Activated naive CD4-positive, alpha-beta T cell treated with anti-CD3 and anti-CD28 coated beads, Interleukin-2, amount 10 ng/mL, durations not matched to agents 7 days and 5 days (primary cell): ENCODE data around the gene LMAN2.

ENCODE experiments used
- CTCF ChIA-PET: fragments of 350-600 bp; sonication (Branson Sonifier 250); formaldehyde crosslinking; loops from one replicate; lab custom pipeline; 2021; ENCODE audit warnings: antibody characterized with exemption; lab: Charles Lee
- DNase-seq: peaks from one replicate; pipeline ENCODE4 v3.0.0-alpha.2; 2020
- H3K27ac Mint-ChIP-seq: one replicate; pipeline ENCODE4 v1.8.0; 2021; ENCODE audit warnings: mild to moderate bottlenecking, moderate library complexity, mixed read lengths
- H3K27me3 Mint-ChIP-seq: one replicate; pipeline ENCODE4 v1.8.0; 2021; ENCODE audit warnings: mild to moderate bottlenecking, mixed read lengths
- H3K36me3 Mint-ChIP-seq: one replicate; pipeline ENCODE4 v1.8.0; 2021; ENCODE audit warnings: mixed read lengths
- H3K4me1 Mint-ChIP-seq: one replicate; pipeline ENCODE4 v1.8.0; 2021; ENCODE audit warnings: mixed read lengths
- H3K4me3 Mint-ChIP-seq: one replicate; pipeline ENCODE4 v1.8.0; 2021; ENCODE audit warnings: mild to moderate bottlenecking, moderate library complexity, mixed read lengths
- H3K9me3 Mint-ChIP-seq: one replicate; pipeline ENCODE4 v1.8.0; 2021; ENCODE audit warnings: mixed read lengths

LMAN2 gene

DNA sequence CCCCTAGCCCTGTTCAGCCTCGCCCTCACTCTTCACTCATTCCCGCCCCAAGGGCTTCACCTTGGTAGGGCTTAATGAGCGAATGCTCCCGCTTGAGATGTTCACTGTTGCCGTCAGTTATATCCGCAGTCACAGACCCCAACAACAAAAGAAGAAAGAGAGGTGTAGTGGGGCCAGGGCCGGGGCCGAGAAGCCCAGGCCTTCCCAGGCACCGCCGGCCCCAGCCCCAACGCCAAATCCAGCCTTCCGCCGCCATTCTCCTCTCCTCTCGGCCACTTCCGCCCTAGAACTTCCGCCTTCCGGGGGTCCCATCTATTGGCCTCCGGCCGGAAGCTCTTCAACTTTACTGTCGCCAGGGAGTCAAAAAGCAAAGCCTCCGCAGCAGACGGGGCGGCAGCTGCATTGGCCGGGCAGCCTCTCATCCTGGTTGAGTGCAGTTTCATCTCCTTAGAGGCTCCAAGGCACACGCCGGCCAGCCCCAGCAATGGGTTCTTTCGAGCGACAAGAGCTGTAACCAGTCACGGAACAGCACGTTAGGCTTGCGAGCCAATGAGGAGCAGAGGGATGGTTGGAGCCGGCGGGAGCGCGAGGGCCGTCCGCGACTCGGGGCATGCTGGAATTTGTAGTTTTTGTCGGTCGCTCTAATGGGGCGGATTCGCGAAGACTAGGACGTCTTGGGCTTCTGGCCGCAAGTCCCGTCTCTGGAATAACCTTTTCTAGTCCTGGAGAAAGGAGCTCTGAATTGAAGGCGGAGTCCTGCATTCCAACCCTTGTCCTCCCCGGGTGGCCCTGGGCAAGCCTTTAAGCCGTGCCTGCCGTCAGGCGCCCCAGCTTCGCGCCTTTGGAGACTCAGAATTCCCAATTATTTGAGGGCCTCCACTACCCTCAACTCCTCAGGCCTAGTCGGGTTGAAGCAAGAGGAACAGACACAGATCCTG is at the start of gene LMAN2:
Gene LMAN2, minus strand, starts transcription at position 277 of the 938 bp plus-strand sequence. Its CDS starts 21 bp downstream, at position 256.
- H3K27me3 Mint-ChIP-seq, result no peaks in the 10 kb centered on the region
- CTCF ChIA-PET, result interaction anchor here (0.7 to 2.4 kb wide), 14 partner anchors 10 to 104 kb away, joined by 3 to 9 read pairs (median 4); no protein-coding TSS in a partner anchor
- H3K4me1 Mint-ChIP-seq, result peaks cover 77% of the 10 kb centered on the region
- peaks cover 11% of the 10 kb centered on the region for H3K9me3 Mint-ChIP-seq
- H3K4me3 Mint-ChIP-seq, result peak within 1 kb of the TSS; percentile 97
- peak; percentile 94 for DNase-seq
- peak within 1 kb of the TSS; percentile 99 for H3K27ac Mint-ChIP-seq
- peaks cover 32% of the 10 kb centered on the region for H3K36me3 Mint-ChIP-seq

- H3K9me3 Mint-ChIP-seq, result no peaks in the 10 kb centered on the region
Observed at GRCh38 chr5:177399997-177400868, 48.8 kb upstream of the LMAN2 start, which contains the start of gene PFN3. Gene PFN3 (minus strand): TSS chr5:177400661. CDS start chr5:177400576, 85 bp downstream.

DNA sequence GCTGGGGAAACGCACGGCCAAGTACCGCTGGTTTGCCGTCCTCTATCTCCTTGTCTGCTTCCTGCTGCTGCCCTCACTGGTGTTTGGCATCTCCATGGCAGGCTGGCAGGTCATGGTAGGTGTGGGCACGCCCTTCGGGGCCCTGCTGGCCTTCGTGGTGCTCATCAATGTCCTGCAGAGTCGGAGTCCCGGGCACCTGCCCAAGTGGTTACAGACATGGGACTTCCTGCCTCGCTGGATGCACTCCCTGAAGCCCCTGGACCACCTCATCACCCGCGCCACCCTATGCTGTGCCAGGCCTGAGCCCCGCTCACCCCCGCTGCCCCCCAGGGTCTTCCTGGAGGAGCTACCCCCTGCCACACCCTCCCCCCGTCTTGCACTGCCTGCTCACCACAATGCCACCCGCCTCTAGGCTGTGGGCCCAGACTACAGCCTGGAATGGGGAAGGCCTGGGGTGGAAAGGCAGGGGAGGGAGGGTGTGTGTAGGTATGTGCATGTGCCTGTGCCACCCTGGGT is 46.5 kb upstream of the LMAN2 start:
- Mint-ChIP-seq H3K4me3 (no peak overlapping the region), H3K27ac (no peak overlapping the region), H3K4me1 (peaks cover 15% of the 10 kb centered on the region), H3K9me3 (no peaks in the 10 kb centered on the region), H3K27me3 (peaks cover 94% of the 10 kb centered on the region), H3K36me3 (no peaks in the 10 kb centered on the region)
- CTCF ChIA-PET, result interaction anchor here (0.6 to 2.4 kb wide), 3 partner anchors 27 to 59 kb away, joined by 3 to 9 read pairs (median 3); no protein-coding TSS in a partner anchor
- DNase-seq, result no peak

More at GRCh38 chr5:177399997-177400868, 48.8 kb upstream of the LMAN2 start, which contains the start of gene PFN3:
- no peak for DNase-seq
- H3K4me3 Mint-ChIP-seq, result no peak within 1 kb of the TSS
- peaks cover 31% of the 10 kb centered on the region for H3K4me1 Mint-ChIP-seq
- H3K36me3 Mint-ChIP-seq, result no peaks in the 10 kb centered on the region
- H3K27me3 Mint-ChIP-seq, result peaks cover 94% of the 10 kb centered on the region
- CTCF ChIA-PET, result interaction anchor here (5.4 to 9.7 kb wide), 4 partner anchors 9 to 53 kb away, joined by 104 to 228 read pairs (median 174); partner anchors contain the start of genes GRK6 and PRR7
- no peak within 1 kb of the TSS for H3K27ac Mint-ChIP-seq

DNA sequence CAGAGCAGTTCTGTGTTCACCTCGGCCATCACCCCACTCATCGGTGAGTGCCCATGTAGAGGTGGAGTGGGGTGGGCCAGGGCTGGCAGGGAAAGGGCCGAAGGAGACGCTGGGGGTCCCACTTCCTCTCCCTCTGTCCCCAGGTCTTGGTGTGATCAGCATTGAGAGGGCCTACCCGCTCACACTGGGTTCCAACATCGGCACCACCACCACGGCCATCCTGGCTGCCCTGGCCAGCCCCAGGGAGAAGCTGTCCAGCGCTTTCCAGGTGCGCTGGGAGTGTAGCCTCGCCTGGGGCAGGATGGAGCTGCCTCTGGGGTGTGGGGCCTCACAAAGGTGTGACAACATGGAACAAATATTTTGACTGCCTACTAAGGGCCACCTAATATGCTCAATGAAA is 45.3 kb upstream of the LMAN2 start:
- Mint-ChIP-seq H3K27me3 (peaks cover 88% of the 10 kb centered on the region), H3K36me3 (no peaks in the 10 kb centered on the region), H3K9me3 (no peaks in the 10 kb centered on the region), H3K27ac (no peak overlapping the region), H3K4me1 (peaks cover 3% of the 10 kb centered on the region), H3K4me3 (no peak overlapping the region)
- CTCF ChIA-PET, result interaction anchor here (1.4 to 2.4 kb wide), 2 partner anchors 57 to 60 kb away, joined by 3 to 9 read pairs; no protein-coding TSS in a partner anchor
- DNase-seq, result no peak

- H3K27ac Mint-ChIP-seq, result no peak overlapping the region
- H3K36me3 Mint-ChIP-seq, result no peaks in the 10 kb centered on the region
- no peak for DNase-seq
- H3K9me3 Mint-ChIP-seq, result no peaks in the 10 kb centered on the region
- CTCF ChIA-PET, result no interaction called here
- peaks cover 8% of the 10 kb centered on the region for H3K4me1 Mint-ChIP-seq
- no peak overlapping the region for H3K4me3 Mint-ChIP-seq
- peaks cover 80% of the 10 kb centered on the region for H3K27me3 Mint-ChIP-seq
Observed at GRCh38 chr5:177396078-177396477, 44.6 kb upstream of the LMAN2 start.

DNA sequence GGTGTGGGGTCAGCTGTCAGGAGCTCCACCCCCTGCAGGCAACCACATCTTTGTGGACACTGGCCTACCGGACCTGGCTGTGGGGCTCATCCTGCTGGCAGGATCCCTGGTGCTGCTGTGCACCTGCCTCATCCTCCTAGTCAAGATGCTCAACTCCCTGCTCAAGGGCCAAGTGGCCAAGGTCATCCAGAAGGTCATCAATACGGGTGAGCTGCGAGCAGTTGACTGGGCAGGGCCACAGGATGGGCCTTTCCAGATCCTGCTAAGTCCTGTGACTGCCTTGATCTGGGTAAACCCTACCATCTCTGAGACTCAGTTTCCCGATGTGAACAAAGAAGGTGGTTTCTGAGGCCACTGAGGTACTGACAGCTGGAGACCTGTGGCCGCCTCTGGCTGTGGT is 42.5 kb upstream of the LMAN2 start:
- Mint-ChIP-seq H3K9me3 (no peaks in the 10 kb centered on the region), H3K27me3 (peaks cover 74% of the 10 kb centered on the region), H3K36me3 (no peaks in the 10 kb centered on the region), H3K4me3 (no peak overlapping the region), H3K4me1 (peaks cover 29% of the 10 kb centered on the region), H3K27ac (no peak overlapping the region)
- DNase-seq, result no peak
- CTCF ChIA-PET, result interaction anchor here (1.3 to 8.7 kb wide), 3 partner anchors 9 to 59 kb away, joined by 4 to 177 read pairs (median 119); partner anchors contain the start of gene PFN3

- no peak for DNase-seq
- peaks cover 36% of the 10 kb centered on the region for H3K4me1 Mint-ChIP-seq
- H3K36me3 Mint-ChIP-seq, result no peaks in the 10 kb centered on the region
- CTCF ChIA-PET, result interaction anchor here (1.3 to 8.9 kb wide), 5 partner anchors 10 to 107 kb away, joined by 4 to 177 read pairs (median 114); partner anchors contain the start of genes PDLIM7 and PFN3
- no peak overlapping the region for H3K27ac Mint-ChIP-seq
- H3K27me3 Mint-ChIP-seq, result peaks cover 67% of the 10 kb centered on the region
- H3K4me3 Mint-ChIP-seq, result no peak overlapping the region
- H3K9me3 Mint-ChIP-seq, result no peaks in the 10 kb centered on the region
Observed at GRCh38 chr5:177393206-177393765, 41.8 kb upstream of the LMAN2 start.

GRCh38 chr5:177392765-177393164 is 41.3 kb upstream of the LMAN2 start:
- Mint-ChIP-seq H3K4me3 (no peak overlapping the region), H3K27ac (no peak overlapping the region), H3K36me3 (no peaks in the 10 kb centered on the region), H3K27me3 (peaks cover 65% of the 10 kb centered on the region), H3K9me3 (no peaks in the 10 kb centered on the region), H3K4me1 (peaks cover 40% of the 10 kb centered on the region)
- CTCF ChIA-PET, result interaction anchor here (1.5 to 8.9 kb wide), 5 partner anchors 10 to 108 kb away, joined by 3 to 177 read pairs (median 114); partner anchors contain the start of genes PDLIM7 and PFN3
- DNase-seq, result no peak

DNA sequence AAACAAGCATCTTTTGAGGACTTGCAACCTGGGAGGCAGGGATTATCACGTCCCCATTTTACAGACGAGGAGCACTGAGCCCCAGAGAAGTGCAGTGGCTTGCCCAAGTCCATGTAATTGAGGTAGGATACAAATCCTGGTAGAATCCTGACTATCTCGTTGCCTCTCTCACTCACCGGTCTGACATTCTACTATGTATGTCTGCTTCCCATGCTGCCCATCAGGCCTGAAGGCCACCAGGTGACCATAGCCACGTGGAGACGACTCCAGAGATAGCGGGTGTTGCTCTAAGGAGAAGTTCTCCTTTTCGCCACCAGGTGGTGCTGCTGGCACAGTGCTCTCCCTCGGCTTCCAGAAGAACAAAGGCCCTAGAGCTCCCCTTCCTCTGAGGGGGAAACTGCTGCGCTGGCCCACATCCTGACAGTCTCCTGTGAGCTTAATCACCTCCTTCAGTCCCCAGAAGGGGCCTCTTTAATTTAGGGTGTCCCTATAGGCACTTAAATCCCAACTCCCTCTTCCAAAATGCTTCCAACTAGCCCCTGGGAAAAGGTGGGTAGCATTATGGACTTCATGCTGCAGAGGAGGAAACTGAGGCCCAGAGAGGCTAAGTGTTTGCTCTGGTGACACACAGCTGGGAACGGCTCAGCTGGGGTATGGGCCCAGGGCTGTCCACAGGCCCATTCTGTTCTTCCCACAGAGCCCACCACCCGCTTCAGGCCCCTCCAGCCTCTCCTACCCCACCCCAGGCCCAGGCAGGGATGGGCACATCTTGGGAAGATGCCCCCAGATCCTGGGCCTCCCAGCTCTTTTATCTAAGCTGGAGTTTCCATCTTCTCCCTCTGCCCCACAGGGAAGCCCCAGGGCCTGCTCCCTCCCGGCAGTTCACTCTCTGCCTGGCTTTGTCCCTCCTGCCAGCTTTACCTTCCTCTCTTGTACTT is 39.2 kb upstream of the LMAN2 start:
- H3K4me3 Mint-ChIP-seq, result peak overlapping the region; percentile 8
- H3K4me1 Mint-ChIP-seq, result peaks cover 42% of the 10 kb centered on the region
- peak overlapping the region; percentile 92 for H3K27ac Mint-ChIP-seq
- peak; percentile 93 for DNase-seq
- no peaks in the 10 kb centered on the region for H3K36me3 Mint-ChIP-seq
- no peaks in the 10 kb centered on the region for H3K9me3 Mint-ChIP-seq
- H3K27me3 Mint-ChIP-seq, result peaks cover 56% of the 10 kb centered on the region
- CTCF ChIA-PET, result interaction anchor here (0.6 to 8.9 kb wide), 48 partner anchors 12 to 282 kb away, joined by 3 to 177 read pairs (median 5); partner anchors contain the start of genes LMAN2, MXD3, PDLIM7 and PFN3

GRCh38 chr5:177389241-177390169 is 38.0 kb upstream of the LMAN2 start:
- peak overlapping the region; percentile 21 for H3K4me3 Mint-ChIP-seq
- CTCF ChIA-PET, result interaction anchor here (0.8 to 8.9 kb wide), 31 partner anchors 11 to 281 kb away, joined by 3 to 177 read pairs (median 7); partner anchors contain the start of genes GRK6, LMAN2, MXD3 and PDLIM7
- no peaks in the 10 kb centered on the region for H3K36me3 Mint-ChIP-seq
- H3K27ac Mint-ChIP-seq, result peak overlapping the region; percentile 92
- H3K9me3 Mint-ChIP-seq, result no peaks in the 10 kb centered on the region
- peak; percentile 54 for DNase-seq
- peaks cover 49% of the 10 kb centered on the region for H3K4me1 Mint-ChIP-seq
- H3K27me3 Mint-ChIP-seq, result peaks cover 55% of the 10 kb centered on the region

GRCh38 chr5:177388521-177389052 is 37.1 kb upstream of the LMAN2 start:
- Mint-ChIP-seq H3K4me1 (peaks cover 49% of the 10 kb centered on the region), H3K4me3 (no peak overlapping the region), H3K27ac (peak overlapping the region; percentile 92), H3K36me3 (no peaks in the 10 kb centered on the region), H3K27me3 (peaks cover 55% of the 10 kb centered on the region), H3K9me3 (no peaks in the 10 kb centered on the region)
- no peak for DNase-seq
- CTCF ChIA-PET, result interaction anchor here (0.8 to 8.9 kb wide), 16 partner anchors 10 to 275 kb away, joined by 3 to 177 read pairs (median 24); partner anchors contain the start of genes LMAN2, MXD3, PDLIM7 and PFN3
